GM18909 (cell line): ENCODE results near the gene YTHDF1.

Experiments used
- ATAC-seq: cut with Tn5 transposase; IDR thresholded peaks from one replicate; pipeline ENCODE4 v1.9.1; 2021; ENCODE audit warnings: mild to moderate bottlenecking; ENCODE audit not compliant: unreplicated experiment, poor library complexity

YTHDF1 gene

DNA sequence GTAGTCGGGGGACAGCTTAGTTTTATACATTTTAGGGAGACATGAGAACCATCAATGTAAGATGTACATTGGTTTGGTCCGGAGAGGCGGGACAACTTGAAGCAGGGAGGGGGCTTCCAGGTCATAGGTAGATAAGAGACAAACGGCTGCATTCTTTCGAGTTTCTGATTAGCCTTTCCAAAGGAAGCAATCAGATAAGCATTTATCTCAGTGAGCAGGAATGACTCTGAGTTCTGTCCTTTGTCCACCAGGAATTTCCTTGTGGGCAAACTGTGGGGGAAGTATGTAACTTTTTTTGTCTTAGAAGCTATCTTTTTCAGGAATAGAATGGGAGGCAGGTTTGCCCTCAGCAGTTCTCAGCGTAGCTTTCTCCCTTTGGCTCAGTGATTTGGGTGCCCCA, 1.4 kb downstream of the YTHDF1 start:
- ATAC-seq: no peak

GRCh38 chr20:63212792-63213191, 3.1 kb downstream of the YTHDF1 start:
- no peak for ATAC-seq

- no peak for ATAC-seq
Observed at GRCh38 chr20:63212393-63212730, 3.6 kb downstream of the YTHDF1 start.

DNA sequence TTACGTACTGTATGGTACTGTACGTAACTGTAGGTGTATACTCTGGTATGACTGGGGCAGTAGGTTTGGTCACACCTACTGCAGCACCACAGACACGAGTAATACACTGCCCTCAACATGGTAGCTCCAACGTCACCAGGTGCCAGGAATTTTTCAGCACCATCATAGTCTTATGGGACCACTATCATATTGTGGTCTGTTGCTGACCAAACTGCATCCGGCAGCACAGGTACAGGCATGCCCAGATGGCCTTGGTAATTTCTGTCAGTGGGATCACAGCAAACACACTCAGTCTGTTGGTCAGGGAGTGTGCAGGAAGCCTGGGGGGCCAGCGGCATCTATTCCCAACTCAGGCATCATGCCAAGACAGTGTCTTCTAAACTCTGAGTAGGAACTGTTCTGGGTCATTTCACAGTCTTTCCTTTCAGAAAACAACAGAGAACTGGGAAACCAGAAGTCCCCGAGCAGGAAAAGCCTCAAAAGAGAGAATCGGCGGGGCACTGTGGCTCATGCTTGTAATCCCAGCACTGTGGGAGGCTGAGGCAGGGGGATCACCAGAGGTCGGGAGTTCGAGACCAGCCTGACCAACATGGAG, 5.8 kb downstream of the YTHDF1 start:
- ATAC-seq: no peak

DNA sequence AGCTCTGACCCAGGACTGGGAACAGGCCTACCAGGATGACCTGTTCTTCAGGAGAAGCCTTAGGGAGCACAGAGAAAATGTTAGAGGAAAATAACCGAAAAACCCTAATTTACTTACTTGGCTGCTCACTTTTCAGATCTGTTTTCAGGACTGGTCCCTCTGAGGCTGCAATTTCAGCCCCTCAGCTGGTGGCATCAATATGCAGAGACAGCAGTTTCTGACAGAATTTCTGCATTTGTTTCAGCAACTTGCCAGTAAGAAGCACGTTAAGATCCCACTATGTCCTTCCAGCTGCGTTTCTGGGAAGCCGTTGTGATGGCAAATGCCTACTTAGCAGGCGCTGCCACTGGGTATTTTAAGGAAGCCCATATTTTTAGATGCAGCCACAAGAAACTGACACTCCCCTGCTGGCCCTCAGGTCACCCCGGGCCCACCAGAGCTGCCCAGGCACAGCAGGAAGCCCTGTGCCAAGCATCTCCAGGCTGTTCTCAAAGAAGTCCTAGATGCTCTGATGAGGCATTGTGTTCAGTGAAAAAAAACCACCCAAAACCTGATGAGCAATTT, 7.5 kb downstream of the YTHDF1 start:
- ATAC-seq: no peak

GRCh38 chr20:63206878-63207277, 9.1 kb downstream of the YTHDF1 start:
- no peak for ATAC-seq

- ATAC-seq: no peak
Observed at GRCh38 chr20:63205896-63206295, 10.0 kb downstream of the YTHDF1 start.

DNA sequence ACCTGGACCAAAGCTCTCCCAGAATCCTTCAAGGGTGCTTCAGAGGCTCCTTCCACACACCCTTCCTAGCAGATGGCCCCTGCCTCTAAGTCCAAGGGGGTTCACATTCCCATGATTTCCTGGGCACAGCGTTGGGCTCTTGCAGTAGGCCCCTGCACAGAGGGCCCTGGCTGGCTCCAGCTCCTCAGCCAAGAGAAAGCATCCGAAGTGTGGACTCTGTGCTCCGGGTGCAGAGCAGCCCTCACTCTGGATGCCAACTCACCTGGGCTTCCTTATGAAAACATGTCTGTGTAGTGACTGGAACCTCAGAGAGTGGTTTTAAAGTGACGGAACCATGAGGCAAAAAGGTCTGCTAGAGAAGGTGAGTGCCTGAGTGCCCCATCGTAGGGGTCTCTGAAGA, 11.6 kb downstream of the YTHDF1 start:
- ATAC-seq: no peak

GRCh38 chr20:63202811-63203526, 13.0 kb downstream of the YTHDF1 start:
- ATAC-seq: no peak

- no peak for ATAC-seq
Observed at GRCh38 chr20:63202021-63202420, 13.9 kb downstream of the YTHDF1 start.

GRCh38 chr20:63198606-63199005, 17.3 kb downstream of the YTHDF1 start:
- no peak for ATAC-seq

DNA sequence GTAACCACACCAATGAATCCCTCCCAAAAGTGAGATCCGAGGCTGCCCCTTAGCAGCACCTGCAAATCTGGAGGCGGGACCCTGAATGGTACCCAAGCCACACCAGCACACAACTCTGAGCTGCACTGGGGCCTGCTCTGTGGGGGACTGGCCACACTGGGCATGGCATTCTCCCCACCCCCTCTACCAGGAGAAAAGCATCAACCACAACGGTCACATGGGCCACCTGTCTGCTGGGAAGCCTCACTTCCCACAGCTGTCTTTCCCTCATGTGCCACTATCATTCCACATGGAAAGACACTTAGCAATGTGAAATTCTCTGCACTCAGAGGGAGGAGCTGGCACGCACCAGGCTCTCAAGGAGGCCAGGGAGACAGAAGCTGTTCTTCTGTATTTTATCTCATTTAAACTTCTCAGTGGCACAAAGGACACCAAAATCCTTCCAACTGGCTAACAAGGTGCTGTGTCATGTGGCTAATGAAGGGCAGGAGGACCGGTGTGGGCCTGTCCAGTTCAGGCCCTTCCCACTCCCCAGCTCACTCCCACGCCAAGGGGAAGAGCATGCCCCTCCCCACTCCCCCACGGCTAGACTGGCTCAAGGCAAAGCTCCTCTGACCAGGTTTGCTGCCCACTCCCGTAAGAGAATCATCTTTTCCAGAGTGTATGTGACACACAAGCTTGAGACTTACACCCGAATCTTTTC, 19.0 kb downstream of the YTHDF1 start:
- ATAC-seq: no peak

DNA sequence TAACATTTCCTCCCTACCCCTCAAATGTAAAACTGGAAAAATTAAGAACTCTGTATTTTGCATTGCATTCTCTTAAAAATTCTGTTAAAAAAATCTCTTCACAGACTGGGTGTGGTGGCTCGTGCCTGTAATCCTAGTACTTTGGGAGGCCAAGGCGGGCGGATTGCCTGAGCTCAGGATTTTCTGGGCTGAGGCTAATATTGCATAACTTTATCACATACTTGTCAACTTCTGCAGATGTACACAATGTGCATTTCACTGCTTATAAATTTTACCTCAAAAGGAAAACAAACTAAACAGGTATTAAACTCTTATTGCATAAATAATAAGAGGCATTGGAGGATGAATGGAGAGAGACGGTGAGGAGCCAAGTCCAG, 21.1 kb downstream of the YTHDF1 start:
- no peak for ATAC-seq

DNA sequence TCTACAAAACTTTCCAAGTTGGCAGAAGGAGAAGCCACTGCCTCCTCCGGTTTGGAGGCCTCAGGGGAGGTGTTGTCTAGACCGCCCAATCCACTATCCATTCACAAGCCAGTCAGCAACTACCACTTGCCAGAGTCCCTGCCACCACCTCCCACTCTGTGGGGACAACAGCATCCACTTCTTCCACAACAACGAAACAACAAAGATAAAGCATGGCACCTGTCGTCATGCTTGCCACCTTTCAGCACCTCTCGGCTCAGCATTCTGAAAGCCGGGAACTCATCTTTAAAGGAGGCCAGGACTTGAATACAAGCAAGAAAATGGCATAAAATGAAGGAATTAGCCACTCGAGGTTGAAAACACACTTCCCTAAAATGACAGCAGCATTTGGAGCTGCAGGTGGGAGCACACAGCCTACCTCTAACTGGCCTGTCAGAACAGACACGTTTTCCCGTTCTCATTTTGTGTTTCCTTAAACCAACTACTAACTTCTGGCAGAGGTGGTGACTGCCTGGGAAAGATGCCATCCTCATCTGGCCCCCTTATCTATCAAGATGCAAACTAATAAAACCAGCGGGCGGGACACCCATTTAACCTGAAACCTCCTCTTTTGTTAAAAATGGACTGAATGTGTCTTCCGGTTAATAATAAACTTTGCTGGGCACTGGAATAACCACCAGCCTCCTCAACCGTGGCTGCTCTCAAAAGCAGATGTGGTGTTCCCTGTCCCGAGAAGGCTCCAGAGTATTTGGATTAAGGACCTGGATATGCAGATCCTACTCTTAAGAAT, 21.7 kb downstream of the YTHDF1 start:
- ATAC-seq: no peak

- ATAC-seq: no peak
Observed at GRCh38 chr20:63192721-63193120, 23.2 kb downstream of the YTHDF1 start.

GRCh38 chr20:63191400-63191799, 24.5 kb downstream of the YTHDF1 start:
- ATAC-seq: no peak

DNA sequence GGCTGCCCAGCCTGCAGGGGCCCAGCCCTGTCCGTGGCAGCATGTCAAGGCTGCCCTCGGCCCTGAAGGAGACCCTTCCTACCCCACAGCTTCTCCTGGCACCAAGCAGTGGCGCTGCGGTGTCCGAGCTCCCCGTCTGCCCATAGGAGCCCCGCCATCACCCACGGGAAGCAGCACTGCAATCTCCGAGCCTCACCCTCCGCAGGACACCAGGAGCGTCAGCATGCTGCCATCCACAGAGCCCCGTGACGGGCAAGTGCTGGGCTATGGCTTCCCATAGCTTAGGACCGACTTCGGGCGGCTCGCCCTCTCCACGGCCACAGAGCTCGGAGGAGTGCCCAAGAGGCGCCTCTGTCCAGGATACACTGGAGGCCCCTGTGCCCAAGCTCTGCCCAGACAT, 25.1 kb downstream of the YTHDF1 start:
- ATAC-seq: no peak

- no peak for ATAC-seq
Observed at GRCh38 chr20:63189846-63190559, 25.9 kb downstream of the YTHDF1 start.

DNA sequence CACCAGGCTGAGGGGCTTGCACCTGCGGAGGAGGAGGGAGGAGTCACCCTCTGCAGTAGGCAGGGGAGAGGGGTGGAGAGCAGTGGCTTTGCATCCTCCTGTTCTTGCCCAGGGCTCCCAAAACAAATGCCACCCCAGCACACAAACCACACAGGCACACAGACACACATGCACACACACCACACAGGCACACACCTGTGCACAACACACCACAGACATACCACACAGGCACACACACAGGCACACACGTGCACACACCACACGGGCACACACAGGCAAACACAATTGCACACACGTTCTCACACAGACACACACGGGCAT, 26.6 kb downstream of the YTHDF1 start:
- ATAC-seq: no peak

- ATAC-seq: no peak
Observed at GRCh38 chr20:63188641-63189321, 27.1 kb downstream of the YTHDF1 start.
